Activated CD4-positive, alpha-beta T cell treated with anti-CD3 and anti-CD28 coated beads, Interleukin-2, amount 50 U/mL, for 4 hours (primary cell): ENCODE measurements around the gene ATF7.
"Not testable (repeated sequence)": the region's sequence is repeated elsewhere in the genome, so short reads cannot be mapped to it uniquely, and the experiment has no call there.

ENCODE experiments used
- DNase-seq, 2 experiments: peaks; one replicate each; pipeline ENCODE4 v3.0.0-alpha.2; 2020

ATF7 gene

GRCh38 chr12:53626702-53627169 lies 554 bp upstream of the ATF7 start:
- DNase-seq: no peak

GRCh38 chr12:53625373-53625945 lies 723 bp downstream of the ATF7 start:
- no peak for DNase-seq

- DNase-seq: no peak
Measured at GRCh38 chr12:53624956-53625355, 1.2 kb downstream of the ATF7 start.

- no peak for DNase-seq
Measured at GRCh38 chr12:53624458-53624857, 1.7 kb downstream of the ATF7 start.

DNA sequence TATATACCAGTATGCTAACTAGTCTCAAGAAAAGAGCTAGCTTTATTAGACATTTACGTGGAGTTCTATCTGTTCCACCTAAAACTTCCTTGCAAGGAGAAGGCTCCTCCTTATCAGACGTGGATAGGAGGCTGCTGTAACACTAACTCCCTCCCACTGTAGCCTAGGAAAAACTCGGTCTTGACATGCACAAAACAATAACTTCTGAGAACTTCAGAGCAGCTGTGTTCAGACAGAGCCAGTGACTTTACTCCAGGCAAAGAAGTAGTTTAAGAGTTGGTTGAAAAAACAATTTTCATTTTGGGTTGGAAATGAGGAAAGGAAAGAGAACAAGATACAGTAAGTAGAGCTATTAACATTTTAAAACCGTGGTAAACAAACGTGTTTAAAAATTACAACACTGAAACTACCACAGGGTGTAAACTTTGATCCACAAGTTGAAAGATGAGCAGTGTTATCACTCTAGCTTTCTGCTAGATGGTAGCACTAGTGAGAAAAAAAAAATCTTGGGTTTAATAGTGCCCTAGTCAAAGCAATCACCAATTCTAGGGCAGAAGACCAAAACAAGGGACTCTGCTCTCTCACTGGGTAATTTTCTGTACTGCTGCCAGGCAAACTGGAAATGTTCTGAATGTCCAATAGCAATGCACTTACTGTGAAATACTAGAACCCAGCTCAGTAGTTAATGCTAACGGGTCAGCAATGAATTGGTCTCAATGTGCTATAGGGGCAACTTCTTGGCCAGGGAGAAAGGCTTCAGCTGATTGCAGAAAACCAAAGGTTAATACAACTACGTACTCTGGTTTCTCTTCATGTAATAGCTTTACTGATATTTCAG lies 2.4 kb downstream of the ATF7 start:
- DNase-seq: no peak

DNA sequence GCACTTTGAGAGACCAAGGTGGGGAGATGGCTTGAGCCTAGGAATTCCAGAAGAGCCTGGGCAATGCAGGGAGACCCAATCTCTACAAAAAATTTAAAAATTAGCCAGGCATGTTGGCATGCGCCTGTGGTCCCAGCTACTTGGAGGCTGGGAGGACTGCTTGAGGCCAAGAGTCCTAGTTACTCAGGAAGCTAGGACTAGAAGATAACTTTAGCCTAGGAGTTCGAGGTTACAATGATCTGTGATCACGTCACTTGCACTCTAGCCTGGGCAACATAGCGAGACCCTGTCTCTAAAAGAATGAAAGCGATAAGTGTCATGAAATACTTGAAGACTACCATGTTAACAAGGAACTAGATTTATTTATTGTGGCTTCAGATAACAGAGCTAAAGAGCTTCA lies 3.5 kb downstream of the ATF7 start:
- DNase-seq: no peak

DNA sequence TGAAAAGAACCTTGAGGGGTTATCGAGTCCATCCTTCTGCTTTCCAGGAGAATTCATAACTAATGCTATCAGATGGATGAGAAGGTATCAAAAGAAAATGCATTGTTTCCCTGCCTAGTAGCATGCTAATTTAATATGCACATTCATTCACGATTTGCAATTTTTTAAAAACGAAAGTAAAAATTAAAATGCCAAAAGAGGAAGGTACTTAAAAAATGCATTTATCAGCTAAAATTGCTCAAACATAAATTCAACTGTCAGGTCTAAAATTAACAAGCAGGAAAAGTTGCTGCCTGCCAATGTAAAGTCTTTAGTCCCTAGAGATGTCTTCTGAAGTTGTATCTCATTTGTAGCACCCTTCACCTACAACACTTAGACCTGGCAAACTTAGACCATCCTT lies 7.9 kb downstream of the ATF7 start:
- no peak for DNase-seq

- no peak for DNase-seq
Measured at GRCh38 chr12:53617700-53618099, 8.5 kb downstream of the ATF7 start.

GRCh38 chr12:53616950-53617349 lies 9.2 kb downstream of the ATF7 start:
- no peak for DNase-seq

GRCh38 chr12:53613821-53614220 lies 12.4 kb downstream of the ATF7 start:
- DNase-seq: no peak

DNA sequence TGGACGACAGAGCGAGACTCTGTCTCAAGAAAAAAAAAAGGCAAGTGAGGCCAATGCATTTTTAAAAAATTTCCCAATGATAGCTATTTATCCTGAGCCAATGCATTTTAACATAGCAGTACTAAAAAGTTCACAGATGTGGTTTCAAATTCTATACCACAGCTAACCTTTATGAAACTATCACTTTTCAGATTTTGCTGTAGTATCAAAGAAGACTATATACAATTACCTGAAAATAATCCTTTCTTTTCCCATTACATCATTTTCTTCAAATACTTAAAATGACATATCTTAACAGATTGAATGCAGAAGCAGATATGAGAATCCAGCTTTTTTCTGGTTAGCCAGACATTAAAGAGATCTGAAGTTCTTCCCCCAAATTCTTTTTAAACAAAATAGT lies 13.2 kb downstream of the ATF7 start:
- no peak for DNase-seq

DNA sequence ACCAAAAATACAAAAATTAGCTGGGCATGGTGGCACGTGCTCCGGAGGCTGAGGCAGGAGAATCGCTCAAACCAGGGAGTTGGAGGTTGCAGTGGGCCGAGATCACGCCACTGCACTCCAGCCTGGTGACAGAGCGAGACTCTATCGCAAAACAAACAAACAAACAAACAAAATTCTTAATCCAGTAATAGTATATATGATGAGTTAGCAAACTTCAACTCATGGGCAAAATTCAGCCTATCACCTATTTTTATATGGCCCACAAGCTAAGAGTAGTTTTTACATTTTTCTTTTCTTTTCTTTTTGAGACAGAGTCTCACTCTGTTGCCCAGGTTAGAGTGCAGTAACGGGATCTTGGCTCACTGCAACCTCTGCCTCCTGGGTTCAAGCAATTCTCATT lies 14.9 kb downstream of the ATF7 start:
- DNase-seq: no peak

- not testable (repeated sequence) for DNase-seq
Measured at GRCh38 chr12:53606688-53607087, 19.5 kb downstream of the ATF7 start.

DNA sequence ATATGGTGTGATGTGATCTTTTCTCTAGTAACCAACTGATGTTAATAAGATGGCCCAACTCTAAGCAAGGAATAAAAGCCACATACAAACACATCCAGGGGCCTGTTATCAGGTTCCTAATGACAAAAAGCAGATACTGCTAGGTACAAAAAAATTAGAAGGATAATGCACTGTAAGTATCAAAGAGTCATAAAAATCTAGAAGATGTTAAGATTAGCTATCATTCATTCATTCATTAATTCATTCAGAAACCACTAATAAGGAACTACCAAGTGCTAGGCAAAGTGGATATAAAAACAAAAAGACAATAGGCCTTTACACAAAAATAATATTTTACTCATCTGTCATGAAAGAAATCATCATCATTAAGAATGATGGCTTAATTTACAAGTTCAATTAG lies 21.6 kb downstream of the ATF7 start:
- DNase-seq: no peak

DNA sequence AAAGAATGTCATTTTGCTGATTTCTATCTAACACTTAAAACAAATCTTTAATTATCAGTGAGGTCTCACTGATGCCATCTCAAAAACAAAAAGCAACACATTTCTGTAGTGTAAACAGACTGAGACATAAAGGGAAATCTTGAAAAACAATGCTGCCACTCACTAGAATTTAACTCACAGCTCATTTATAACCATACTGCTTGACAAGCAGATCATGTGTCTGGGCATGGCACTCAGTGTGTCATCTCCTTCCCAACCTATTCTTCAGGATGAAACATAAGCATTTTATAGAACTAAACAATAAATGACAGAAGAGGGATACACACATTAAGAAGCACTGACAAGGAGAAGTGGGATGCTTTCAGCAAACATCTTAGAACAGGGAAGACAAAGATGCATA lies 22.4 kb downstream of the ATF7 start:
- DNase-seq: no peak

DNA sequence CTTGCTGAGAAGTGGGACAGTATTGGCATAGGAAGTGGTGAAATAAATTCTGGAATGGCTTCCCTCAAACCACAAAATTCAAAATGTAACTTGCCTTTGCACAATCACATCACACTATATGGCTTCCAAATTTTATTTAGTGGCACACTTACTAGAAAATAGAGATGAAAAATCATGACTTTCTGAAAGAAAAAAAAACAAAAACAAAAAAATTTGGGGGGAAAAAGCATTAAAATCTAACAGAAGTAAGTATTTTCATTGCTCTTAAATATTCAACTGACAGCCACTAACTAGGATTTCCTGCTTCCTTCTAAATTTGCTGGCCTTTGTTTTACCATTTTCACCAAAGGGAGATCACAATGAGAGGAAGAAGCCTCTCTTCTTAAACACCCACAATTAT lies 23.0 kb downstream of the ATF7 start:
- no peak for DNase-seq

DNA sequence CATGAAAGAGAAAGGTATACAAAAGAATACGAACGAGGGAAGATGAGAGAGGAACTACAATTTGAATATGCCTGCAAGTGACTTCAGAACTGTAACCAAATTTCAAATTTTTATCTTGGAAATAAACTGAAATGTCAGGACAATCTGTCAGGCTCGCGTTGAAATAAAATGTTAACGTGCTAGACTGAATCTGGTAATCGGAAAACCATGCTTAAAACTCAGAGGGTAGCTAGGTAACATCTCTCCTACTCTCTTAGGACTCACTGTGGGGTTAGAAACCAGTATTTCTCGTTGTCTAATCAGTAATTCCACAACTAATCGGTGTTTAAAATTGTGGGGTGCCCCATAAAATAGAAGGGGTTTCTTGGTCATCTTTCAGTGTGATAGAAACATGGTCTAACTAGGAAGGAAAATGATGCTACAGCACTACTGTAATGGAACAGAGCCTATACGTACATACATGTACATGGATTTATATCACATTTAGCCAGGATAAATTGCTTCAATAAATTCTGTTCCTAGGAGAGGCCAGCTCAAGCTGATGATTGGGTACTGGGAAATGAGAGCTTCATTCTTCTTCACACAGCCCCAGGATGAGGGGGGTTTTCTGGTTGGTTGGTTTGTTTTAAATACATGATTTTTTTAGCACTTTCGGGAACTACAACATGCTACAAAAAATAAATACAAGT lies 23.9 kb downstream of the ATF7 start:
- no peak for DNase-seq

DNA sequence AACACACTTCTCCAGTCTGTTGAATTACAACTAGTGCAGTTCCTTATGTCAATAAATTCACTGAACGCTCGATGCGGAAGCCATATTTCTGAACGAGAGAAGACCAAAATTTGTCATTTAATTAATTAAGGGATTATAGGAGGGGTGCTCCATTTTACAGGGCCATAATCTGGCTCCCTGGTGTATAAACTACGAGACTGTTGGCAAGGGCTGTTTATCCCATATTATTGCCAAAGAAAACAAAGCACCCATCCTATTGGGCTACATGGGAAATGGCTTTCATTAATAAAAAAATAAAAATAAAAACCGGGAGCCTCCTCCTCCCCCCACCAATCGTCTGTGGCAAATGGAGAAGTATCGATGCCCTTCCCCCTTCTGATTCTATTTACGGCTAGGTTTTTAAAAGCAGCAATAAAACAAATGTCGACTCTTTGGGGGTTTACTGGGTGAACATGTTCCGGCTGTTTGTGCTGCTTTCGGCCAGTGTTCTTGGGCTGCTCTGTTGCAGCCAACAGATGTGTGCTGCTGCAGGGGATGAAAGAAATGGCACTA lies 24.8 kb downstream of the ATF7 start:
- DNase-seq: no peak

GRCh38 chr12:53600490-53601295 lies 25.5 kb downstream of the ATF7 start:
- no peak for DNase-seq

DNA sequence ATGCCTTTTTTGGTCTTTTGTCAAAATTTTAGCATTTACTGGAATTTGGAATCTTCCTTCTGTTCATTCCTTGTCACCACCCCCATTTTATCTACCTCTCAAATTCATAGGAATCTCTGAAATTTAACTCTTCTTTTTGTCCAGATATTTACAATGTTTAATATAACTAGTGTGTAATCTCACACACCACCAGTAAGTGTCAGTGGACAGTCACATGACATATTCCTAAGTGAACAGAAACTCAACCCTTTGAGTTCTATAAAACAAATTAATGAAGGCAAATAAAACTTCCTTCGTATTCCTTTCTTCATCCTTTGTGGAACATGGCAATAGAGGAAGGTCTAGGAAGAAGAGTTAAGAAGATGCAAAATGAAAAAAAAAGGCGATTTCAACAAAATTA lies 26.6 kb downstream of the ATF7 start:
- DNase-seq: no peak

DNA sequence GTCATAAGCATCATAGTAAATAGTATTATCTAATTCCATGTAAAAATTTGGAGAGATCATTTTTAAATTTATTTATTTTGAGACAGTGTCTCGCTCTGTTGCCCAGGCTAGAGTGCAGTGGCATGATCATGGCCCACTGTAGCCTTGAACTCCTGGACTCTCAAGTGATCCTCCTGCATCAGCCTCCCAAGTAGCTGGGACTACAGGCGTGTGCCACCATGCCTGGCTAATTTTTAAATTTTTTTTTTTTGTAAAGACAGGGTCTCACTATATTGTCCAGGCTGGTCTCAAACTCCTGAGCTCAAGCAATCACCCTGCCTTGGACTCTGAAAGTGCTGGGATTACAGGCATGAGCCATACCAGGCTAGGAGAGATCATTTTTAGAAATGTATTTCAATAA lies 27.2 kb downstream of the ATF7 start:
- DNase-seq: not testable (repeated sequence)

GRCh38 chr12:53596920-53597363 lies 29.2 kb downstream of the ATF7 start:
- no peak for DNase-seq
